HG03439 (cell line): ENCODE results near the gene OR8B3.

Experiments
- ATAC-seq: cut with Tn5 transposase; IDR thresholded peaks from one replicate; pipeline ENCODE4 v1.9.1; 2021; ENCODE audit warnings: mild to moderate bottlenecking, moderate library complexity; ENCODE audit not compliant: unreplicated experiment

OR8B3 gene

DNA sequence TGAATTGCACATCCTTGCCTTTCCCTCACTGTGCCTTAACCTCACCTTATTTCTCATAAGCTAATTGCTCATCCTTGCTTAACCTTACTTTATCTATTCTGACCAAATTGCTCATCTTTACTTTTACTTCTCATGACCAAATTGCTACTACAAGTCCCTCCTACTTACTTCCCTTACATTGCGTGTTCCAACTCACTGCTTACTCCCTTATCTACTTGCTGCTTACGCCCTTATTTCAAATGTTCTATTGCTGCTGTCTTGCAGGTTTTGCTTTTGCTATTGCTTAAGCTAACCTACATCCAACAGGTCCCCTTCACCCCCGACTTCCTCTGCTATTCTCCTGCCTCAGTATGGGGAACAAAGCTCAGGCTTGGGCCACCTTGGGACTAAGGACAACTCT is 22.5 kb downstream of the OR8B3 start:
- ATAC-seq: no peak

DNA sequence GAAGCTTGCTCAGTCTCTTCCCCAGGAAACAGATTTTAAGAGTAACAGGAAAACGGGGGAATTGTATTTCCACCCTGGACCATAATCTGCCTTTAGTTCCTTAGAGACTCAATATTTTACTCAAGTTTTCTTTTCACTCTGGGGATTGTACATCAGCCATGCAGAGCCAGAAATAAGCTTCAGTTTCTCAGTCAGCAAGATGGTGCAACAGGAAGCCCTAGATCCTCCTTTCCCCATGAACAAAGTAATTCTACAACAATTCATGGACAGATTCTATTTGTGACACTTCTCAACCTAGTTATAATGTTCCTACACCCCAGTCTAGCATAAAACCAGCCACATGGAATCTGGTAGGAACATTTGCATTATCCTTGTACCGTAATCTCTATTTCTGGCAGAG is 39.3 kb downstream of the OR8B3 start:
- no peak for ATAC-seq

DNA sequence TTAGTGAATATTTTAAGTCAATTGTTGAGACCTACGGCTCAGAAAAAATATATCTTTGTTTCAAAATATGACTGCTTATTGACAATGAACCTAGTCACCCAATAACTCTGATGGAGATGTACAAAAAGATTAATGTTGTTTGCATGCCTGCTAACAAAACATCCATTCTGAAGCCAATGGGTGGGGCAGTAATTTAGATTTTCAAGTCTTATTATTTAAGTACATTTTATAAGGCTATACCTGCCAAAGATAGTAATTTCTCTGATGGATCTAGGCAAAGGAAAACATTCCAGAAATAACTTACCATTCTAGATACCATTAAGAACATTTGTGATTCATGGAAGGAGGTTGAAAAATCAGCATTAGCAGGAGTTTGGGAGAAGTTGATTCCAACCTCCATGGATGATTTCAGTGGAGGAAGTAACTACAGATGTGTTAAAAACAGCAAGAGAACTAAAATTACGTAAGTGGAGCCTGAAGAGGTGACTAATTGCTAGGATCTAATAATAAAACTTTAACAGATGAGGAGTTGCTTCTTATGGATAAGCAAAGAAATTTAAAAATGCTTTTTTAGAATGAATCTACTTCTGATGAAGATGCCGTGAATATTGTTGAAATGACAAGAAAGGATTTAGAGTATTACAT is 52.4 kb downstream of the OR8B3 start:
- no peak for ATAC-seq
